Measurements from ENCODE around the gene DNAH3. TPM values are rescaled to one million over a fixed set of nuclear protein-coding genes. Genes with fewer than 3 reads are reported as not detected.
"Not testable (repeated sequence)": the region's sequence is repeated elsewhere in the genome, so short reads cannot be mapped to it uniquely, and the experiment has no call there.

DNAH3 gene
- total RNA-seq, 1 experiment from 2014 or later, result 0.70 TPM

DNA sequence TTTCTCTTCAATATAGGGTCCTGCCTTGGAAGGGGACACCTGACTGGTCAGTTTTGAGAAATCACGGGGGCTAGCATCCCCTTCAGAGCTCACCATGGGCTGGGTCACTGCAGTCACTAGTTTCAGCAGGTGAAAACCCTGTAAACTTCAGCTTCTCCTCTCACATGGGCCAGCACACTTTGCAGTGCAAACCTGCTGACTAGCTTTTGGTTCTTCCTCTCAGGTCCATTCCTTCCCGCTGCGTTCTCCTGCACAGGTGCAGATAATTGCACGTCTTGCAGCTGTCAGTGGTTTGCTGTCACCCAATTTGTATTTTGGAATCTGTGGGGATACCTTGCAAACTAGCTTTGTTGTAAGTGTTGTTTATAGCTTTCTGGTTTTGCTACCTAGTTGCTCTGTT lies 154.9 kb downstream of the DNAH3 start:
- no peaks in the 10 kb centered on the region for H3K27me3 ChIP-seq (ENCODE audit: insufficient read depth, low read depth)
- no peak overlapping the region for H3K4me2 ChIP-seq
- H2AFZ ChIP-seq, result no peak overlapping the region
- DNase-seq, result no peak
- TF ChIP-seq CTCF (conservative IDR thresholded peaks at IDR 0.05), result no peak
- no peak for TF ChIP-seq EZH2 (IDR thresholded peaks at IDR 0.05; ENCODE audit: low read depth)
- intact Hi-C loops (cut with micrococcal nuclease; ENCODE audit: unreplicated experiment), result no loop called here
- no peak overlapping the region for H3K4me3 ChIP-seq
- no peaks in the 10 kb centered on the region for H4K20me1 ChIP-seq (ENCODE audit: insufficient read depth)
- H3F3A ChIP-seq (ENCODE audit: insufficient read depth, low read depth), result no peaks in the 10 kb centered on the region
- no peak overlapping the region for H3K27ac ChIP-seq
- H3K36me3 ChIP-seq (ENCODE audit: low read depth), result no peaks in the 10 kb centered on the region
- H3K79me2 ChIP-seq (ENCODE audit: low read depth), result no peaks in the 10 kb centered on the region
- CTCF ChIA-PET, result no interaction called here
- H3K9me2 ChIP-seq (ENCODE audit: insufficient read depth), result no peaks in the 10 kb centered on the region
- BruUV-seq (replicated peaks), result no TSS peak
- H3K4me1 ChIP-seq (replicated peaks; ENCODE audit: insufficient read depth), result no peaks in the 10 kb centered on the region
- H3K9me3 ChIP-seq (ENCODE audit: insufficient read depth, low read depth), result no peaks in the 10 kb centered on the region
- POLR2A ChIA-PET (ENCODE audit: unreplicated experiment), result no interaction called here

GRCh38 chr16:20989496-20990070 lies 161.1 kb downstream of the DNAH3 start:
- H3F3A ChIP-seq (ENCODE audit: insufficient read depth, low read depth); CTCF ChIA-PET; POLR2A ChIA-PET (ENCODE audit: unreplicated experiment): not testable (repeated sequence)

DNA sequence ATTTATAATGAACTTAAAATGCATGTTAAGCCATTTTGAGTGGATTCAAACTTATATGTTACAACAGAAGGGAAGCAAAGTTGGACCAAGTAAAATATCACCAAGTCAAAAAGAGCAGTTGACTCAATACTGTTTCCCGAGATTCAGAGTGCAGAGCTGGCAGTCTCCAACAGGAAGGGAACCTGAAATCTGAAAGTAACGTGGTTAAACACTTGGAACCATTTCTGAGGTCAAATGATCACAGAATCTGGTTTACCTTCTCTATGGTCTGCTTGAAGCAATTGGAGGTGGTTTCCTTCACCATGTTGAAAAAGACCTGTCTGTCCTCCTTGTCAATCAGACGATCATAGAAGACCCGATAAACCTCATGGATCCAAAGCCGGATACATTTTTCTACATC lies 163.6 kb downstream of the DNAH3 start:
- Histone ChIP-seq H4K20me1 (ENCODE audit: insufficient read depth) (no peaks in the 10 kb centered on the region), H3K27ac (no peak overlapping the region), H3K9me2 (ENCODE audit: insufficient read depth) (no peaks in the 10 kb centered on the region), H3K9me3 (ENCODE audit: insufficient read depth, low read depth) (no peaks in the 10 kb centered on the region), H3K4me2 (no peak overlapping the region), H3K36me3 (ENCODE audit: low read depth) (no peaks in the 10 kb centered on the region), H3K4me1 (replicated peaks; ENCODE audit: insufficient read depth) (no peaks in the 10 kb centered on the region), H3K79me2 (ENCODE audit: low read depth) (no peaks in the 10 kb centered on the region), H3F3A (ENCODE audit: insufficient read depth, low read depth) (no peaks in the 10 kb centered on the region), H3K27me3 (ENCODE audit: insufficient read depth, low read depth) (no peaks in the 10 kb centered on the region), H3K4me3 (no peak overlapping the region), H2AFZ (no peak overlapping the region)
- no TSS peak for BruUV-seq (replicated peaks)
- TF ChIP-seq CTCF (conservative IDR thresholded peaks at IDR 0.05) (no peak), EZH2 (IDR thresholded peaks at IDR 0.05; ENCODE audit: low read depth) (no peak)
- ChIA-PET POLR2A (ENCODE audit: unreplicated experiment) (no interaction called here), CTCF (no interaction called here)
- no peak for DNase-seq
- intact Hi-C loops (cut with micrococcal nuclease; ENCODE audit: unreplicated experiment), result no loop called here

More at GRCh38 chr16:20989496-20990070, 161.1 kb downstream of the DNAH3 start:
- H3K36me3 ChIP-seq (ENCODE audit: low read depth); intact Hi-C loops (cut with micrococcal nuclease; ENCODE audit: unreplicated experiment); H3K4me1 ChIP-seq (replicated peaks; ENCODE audit: insufficient read depth); H3K9me3 ChIP-seq (ENCODE audit: insufficient read depth, low read depth); H3K27ac ChIP-seq; H3K4me2 ChIP-seq; H3K79me2 ChIP-seq (ENCODE audit: low read depth); H3K27me3 ChIP-seq (ENCODE audit: insufficient read depth, low read depth); BruUV-seq (replicated peaks); H3K4me3 ChIP-seq; H4K20me1 ChIP-seq (ENCODE audit: insufficient read depth); H2AFZ ChIP-seq; DNase-seq; H3K9me2 ChIP-seq (ENCODE audit: insufficient read depth): not testable (repeated sequence)

DNA sequence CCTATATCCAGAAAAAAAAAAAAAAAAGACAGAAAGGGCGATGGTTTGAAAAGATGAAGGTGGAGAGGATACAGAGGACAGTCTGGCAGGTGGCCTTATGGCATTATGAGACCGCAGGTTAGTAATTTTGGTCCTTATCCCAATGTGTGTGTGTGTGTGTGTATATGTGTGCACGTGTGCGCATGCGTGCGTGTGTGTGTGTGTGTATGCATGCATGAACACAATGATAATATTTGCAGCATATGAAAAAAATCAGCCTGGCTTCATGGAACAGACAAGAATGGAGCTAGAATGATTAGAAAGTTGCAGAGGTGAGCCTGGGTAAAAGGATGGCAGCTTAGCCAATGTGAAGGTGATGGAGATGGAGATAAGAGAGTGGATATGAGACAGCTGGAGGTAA lies 166.6 kb downstream of the DNAH3 start:
- intact Hi-C loops (cut with micrococcal nuclease; ENCODE audit: unreplicated experiment), result no loop called here
- POLR2A ChIA-PET (ENCODE audit: unreplicated experiment), result interaction anchor here (0.6 kb wide), 1 partner anchor 32 kb away, joined by 3 read pairs; no protein-coding TSS in a partner anchor

More for the DNA sequence above, 166.6 kb downstream of the DNAH3 start:
- Histone ChIP-seq H4K20me1 (ENCODE audit: insufficient read depth) (no peaks in the 10 kb centered on the region), H3K27me3 (ENCODE audit: insufficient read depth, low read depth) (no peaks in the 10 kb centered on the region), H3K27ac (no peak overlapping the region), H3K79me2 (ENCODE audit: low read depth) (no peaks in the 10 kb centered on the region), H3K4me1 (replicated peaks; ENCODE audit: insufficient read depth) (no peaks in the 10 kb centered on the region), H2AFZ (no peak overlapping the region), H3F3A (ENCODE audit: insufficient read depth, low read depth) (no peaks in the 10 kb centered on the region), H3K9me3 (ENCODE audit: insufficient read depth, low read depth) (no peaks in the 10 kb centered on the region), H3K4me3 (no peak overlapping the region), H3K4me2 (no peak overlapping the region), H3K36me3 (ENCODE audit: low read depth) (no peaks in the 10 kb centered on the region), H3K9me2 (ENCODE audit: insufficient read depth) (no peaks in the 10 kb centered on the region)
- DNase-seq, result no peak
- TF ChIP-seq EZH2 (IDR thresholded peaks at IDR 0.05; ENCODE audit: low read depth) (no peak), CTCF (conservative IDR thresholded peaks at IDR 0.05) (no peak)
- no TSS peak for BruUV-seq (replicated peaks)
- CTCF ChIA-PET, result no interaction called here

All from PC-9 (cell line).